Immature natural killer cell (primary cell): ENCODE measurements around the gene VTCN1. TPM values are rescaled to one million over a fixed set of nuclear protein-coding genes. Genes with fewer than 3 reads are reported as not detected.
"Not testable (repeated sequence)": the region's sequence is repeated elsewhere in the genome, so short reads cannot be mapped to it uniquely, and the experiment has no call there.

Source experiments
- DNase-seq, 3 donors: peaks; one replicate each; pipeline ENCODE4 v3.0.0; 2022; ENCODE audit warnings: mixed read lengths in 1 of 3
- H3K27ac Mint-ChIP-seq, 6 donors: one replicate each; pipeline ENCODE4 v1.8.0; 2020; ENCODE audit warnings: mixed read lengths in 6 of 6, mild to moderate bottlenecking in 5 of 6, inconsistent platforms in 4 of 6, moderate library complexity in 3 of 6
- H3K27me3 Mint-ChIP-seq, 3 donors: one replicate each; pipeline ENCODE4 v1.8.0; 2020 to 2021; ENCODE audit warnings: low read depth in 3 of 3, mild to moderate bottlenecking in 3 of 3, mixed read lengths in 3 of 3, moderate library complexity in 3 of 3, inconsistent platforms in 1 of 3
- H3K36me3 Mint-ChIP-seq, 3 donors: one replicate each; pipeline ENCODE4 v1.8.0; 2020; ENCODE audit warnings: mixed read lengths in 3 of 3, inconsistent platforms in 2 of 3, mild to moderate bottlenecking in 2 of 3
- H3K4me1 Mint-ChIP-seq, 2 donors: one replicate each; pipeline ENCODE4 v1.8.0; 2020; ENCODE audit warnings: inconsistent platforms in 2 of 2, mild to moderate bottlenecking in 2 of 2, mixed read lengths in 2 of 2, moderate library complexity in 1 of 2
- H3K4me3 Mint-ChIP-seq, 5 donors: one replicate each; pipeline ENCODE4 v1.8.0; 2020; ENCODE audit warnings: mild to moderate bottlenecking in 5 of 5, mixed read lengths in 5 of 5, inconsistent platforms in 3 of 5, moderate library complexity in 3 of 5
- H3K9me3 Mint-ChIP-seq, 6 donors: one replicate each; pipeline ENCODE4 v1.8.0; 2020; ENCODE audit warnings: mild to moderate bottlenecking in 6 of 6, mixed read lengths in 6 of 6, inconsistent platforms in 4 of 6, moderate library complexity in 3 of 6
- polyA plus RNA-seq, 3 donors: library from polyadenylated mRNA; unstranded; fragments of 300-500 nt; fragmentation: Illumina TruSeq; gene quantifications; one replicate each; pipeline ENCODE4 v1.2.3, GENCODE V29; 2021

VTCN1 gene
- polyA plus RNA-seq, 3 donors from 2014 or later = not detected

- no peak for DNase-seq
- H3K9me3 Mint-ChIP-seq = no peaks in the 10 kb centered on the region
- peak overlapping the region; percentile 80 to 89 (median 86) for H3K4me3 Mint-ChIP-seq
- H3K27ac Mint-ChIP-seq = peak overlapping the region in 2 of 6 donors; percentile 43 to 51
- H3K4me1 Mint-ChIP-seq = peaks cover 13 to 22% of the 10 kb centered on the region in 2 donors
- peaks cover 0 to 4% (median 0%) of the 10 kb centered on the region in 3 donors for H3K27me3 Mint-ChIP-seq
- no peaks in the 10 kb centered on the region for H3K36me3 Mint-ChIP-seq
These were observed 89.7 kb downstream of the VTCN1 start for GRCh38 chr1:117120774-117121588.

DNA sequence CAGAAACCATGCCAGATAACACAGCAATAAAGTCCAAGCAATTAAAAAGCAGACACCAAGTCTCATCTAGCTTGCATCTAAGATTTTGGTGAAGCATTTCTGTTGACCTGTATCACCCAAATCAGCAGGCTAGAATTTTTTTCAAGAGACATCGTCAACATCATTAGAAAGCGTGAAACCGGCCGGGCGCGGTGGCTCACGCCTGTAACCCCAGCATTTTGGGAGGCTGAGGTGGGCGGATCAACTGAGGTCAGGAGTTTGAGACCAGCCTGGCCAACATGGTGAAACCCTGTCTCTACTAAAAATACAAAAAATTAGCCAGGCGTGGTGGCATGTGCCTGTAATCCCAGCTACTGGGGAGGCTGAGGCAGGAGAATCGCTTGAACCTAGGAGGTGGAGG is 91.6 kb downstream of the VTCN1 start:
- H3K36me3 Mint-ChIP-seq, H3K27ac Mint-ChIP-seq, DNase-seq, H3K9me3 Mint-ChIP-seq, H3K4me3 Mint-ChIP-seq, H3K27me3 Mint-ChIP-seq: not testable (repeated sequence)
- peaks cover 13 to 22% of the 10 kb centered on the region in 2 donors for H3K4me1 Mint-ChIP-seq

DNA sequence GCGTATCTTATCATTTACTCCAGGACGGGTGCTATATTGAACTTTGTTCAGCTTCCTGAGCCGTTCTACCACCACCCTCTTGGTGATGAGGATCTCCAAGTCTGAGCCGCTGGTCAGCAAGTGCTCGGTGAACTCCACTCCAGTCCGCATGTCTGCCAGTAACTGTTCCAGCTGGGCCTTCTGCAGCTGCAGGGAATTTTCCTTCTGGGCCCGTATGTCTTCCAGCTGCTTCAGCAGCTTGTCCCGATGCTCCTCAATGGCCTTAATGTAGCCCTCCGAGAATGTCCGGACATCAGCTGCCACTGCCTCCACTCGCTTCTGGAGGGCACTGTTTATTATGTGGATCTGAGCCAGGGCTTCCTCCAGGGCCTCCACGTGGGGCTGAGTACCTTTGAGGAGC is 92.6 kb downstream of the VTCN1 start:
- H3K4me1 Mint-ChIP-seq = peaks cover 13 to 20% of the 10 kb centered on the region in 2 donors
- no peaks in the 10 kb centered on the region for H3K36me3 Mint-ChIP-seq
- no peak overlapping the region for H3K27ac Mint-ChIP-seq
- no peak for DNase-seq
- peaks cover 0 to 4% (median 0%) of the 10 kb centered on the region in 3 donors for H3K27me3 Mint-ChIP-seq
- no peak overlapping the region for H3K4me3 Mint-ChIP-seq
- no peaks in the 10 kb centered on the region for H3K9me3 Mint-ChIP-seq

DNA sequence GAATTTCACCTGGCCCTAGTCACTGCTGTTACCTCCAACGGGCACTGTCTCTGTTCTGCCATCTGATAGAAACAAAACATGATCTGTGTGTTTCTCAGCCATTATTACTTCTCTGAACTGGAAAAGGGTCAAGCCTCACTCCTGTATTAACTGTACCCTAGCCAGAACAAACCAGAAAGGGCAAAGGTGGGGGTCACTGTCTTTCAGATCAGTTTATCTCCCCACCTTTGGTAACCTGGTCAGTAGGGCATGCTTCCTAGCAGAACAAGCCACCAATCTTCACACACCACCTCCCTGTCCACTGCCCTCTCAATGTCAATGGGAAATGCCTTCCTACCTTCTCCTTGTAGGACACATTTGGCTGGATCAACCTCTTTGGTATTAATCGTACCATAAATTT is 93.0 kb downstream of the VTCN1 start:
- Mint-ChIP-seq H3K27ac (no peak overlapping the region), H3K4me1 (peaks cover 13 to 16% of the 10 kb centered on the region in 2 donors), H3K36me3 (no peaks in the 10 kb centered on the region), H3K4me3 (no peak overlapping the region), H3K9me3 (no peaks in the 10 kb centered on the region), H3K27me3 (peaks cover 0 to 4% (median 0%) of the 10 kb centered on the region in 3 donors)
- DNase-seq = no peak

DNA sequence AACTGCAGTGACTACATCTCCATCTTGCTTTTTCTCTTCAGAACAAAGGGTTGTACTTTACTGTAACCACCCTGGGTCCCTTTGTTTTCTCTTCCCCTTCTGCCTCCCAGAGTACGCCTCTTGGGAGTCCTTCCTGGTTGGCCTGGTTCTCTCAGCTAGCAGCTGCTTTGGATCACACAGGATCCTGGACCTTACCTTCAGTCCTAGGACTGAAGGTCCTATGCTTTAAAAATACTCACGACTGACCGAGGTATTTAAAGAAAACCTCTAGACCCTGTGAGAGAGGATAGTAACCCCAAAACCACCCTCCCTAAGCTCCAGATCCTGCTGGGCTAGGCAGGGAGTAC is 94.0 kb downstream of the VTCN1 start:
- Mint-ChIP-seq H3K27ac (no peak overlapping the region), H3K9me3 (no peaks in the 10 kb centered on the region), H3K27me3 (peaks cover 0 to 4% (median 0%) of the 10 kb centered on the region in 3 donors), H3K4me1 (peaks cover 6 to 8% of the 10 kb centered on the region in 2 donors), H3K36me3 (no peaks in the 10 kb centered on the region), H3K4me3 (no peak overlapping the region)
- no peak for DNase-seq

DNA sequence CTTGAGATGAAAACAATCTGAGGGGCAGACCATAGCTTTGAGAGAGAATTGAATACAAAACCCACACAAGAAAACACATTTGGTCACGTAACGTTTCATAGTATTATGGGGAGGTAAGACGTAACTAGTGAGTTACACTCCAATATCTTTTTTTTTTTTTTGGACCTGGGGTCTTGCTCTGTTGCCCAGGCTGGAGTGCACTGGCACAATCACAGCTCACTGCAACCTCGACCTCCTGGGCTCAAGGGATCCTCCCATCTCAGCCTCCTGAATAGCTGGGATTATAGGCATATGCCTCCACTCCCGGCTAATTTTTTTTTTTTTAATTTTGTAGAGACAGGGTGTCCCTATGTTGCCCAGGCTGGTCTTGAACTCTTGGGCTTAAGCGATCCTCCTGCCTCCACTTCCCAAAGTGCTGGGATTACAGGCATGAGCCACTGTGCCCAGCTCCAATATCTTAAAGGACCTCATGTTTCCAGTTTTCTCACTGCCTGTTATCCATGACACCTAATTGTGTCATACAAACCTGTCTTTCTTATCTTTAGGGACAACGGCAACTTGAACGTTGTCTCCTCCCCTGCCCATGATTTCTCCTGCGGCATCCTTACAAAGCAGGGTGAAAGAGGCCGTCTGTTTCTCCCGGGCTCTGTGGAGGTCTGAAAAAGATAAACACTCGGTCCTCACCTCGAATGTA is 94.5 kb downstream of the VTCN1 start:
- H3K4me1 Mint-ChIP-seq = peaks cover 5 to 8% of the 10 kb centered on the region in 2 donors
- DNase-seq = no peak
- no peaks in the 10 kb centered on the region for H3K9me3 Mint-ChIP-seq
- peaks cover 0 to 4% (median 0%) of the 10 kb centered on the region in 3 donors for H3K27me3 Mint-ChIP-seq
- H3K36me3 Mint-ChIP-seq = no peaks in the 10 kb centered on the region
- H3K4me3 Mint-ChIP-seq = no peak overlapping the region
- H3K27ac Mint-ChIP-seq = no peak overlapping the region

DNA sequence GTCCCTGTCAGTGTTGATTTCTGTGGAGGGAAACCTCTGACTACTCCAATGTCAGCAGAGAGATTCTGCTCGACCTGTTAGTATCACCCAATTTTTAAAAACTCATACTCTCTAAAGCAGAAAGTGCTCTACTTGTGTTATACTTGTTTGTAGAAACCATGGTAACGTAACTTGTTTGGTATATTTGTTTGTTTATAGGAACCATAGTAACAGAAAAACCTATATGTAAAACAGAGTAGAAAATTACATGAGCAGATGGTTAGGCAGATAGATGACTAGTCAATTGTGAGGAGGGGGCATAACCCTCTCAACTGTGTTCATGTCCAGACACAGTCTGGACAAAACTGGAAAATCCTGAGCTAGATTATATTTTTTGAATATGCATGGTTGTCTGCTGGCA is 95.8 kb downstream of the VTCN1 start:
- Mint-ChIP-seq H3K27ac (no peak overlapping the region), H3K9me3 (no peaks in the 10 kb centered on the region), H3K27me3 (peaks cover under 1 to 4% (median 2%) of the 10 kb centered on the region in 3 donors), H3K4me3 (no peak overlapping the region), H3K36me3 (no peaks in the 10 kb centered on the region), H3K4me1 (no peaks in the 10 kb centered on the region)
- DNase-seq = no peak

- peaks cover 0 to 1% (median 0%) of the 10 kb centered on the region in 3 donors for H3K36me3 Mint-ChIP-seq
- H3K4me3 Mint-ChIP-seq = no peak overlapping the region
- H3K27ac Mint-ChIP-seq = no peak overlapping the region
- no peak for DNase-seq
- no peaks in the 10 kb centered on the region for H3K4me1 Mint-ChIP-seq
- H3K27me3 Mint-ChIP-seq = peaks cover 2 to 7% (median 4%) of the 10 kb centered on the region in 3 donors
- no peaks in the 10 kb centered on the region for H3K9me3 Mint-ChIP-seq
These were observed 97.5 kb downstream of the VTCN1 start for GRCh38 chr1:117113199-117113598.

GRCh38 chr1:117112047-117112717 is 98.5 kb downstream of the VTCN1 start:
- Mint-ChIP-seq H3K27ac (no peak overlapping the region), H3K4me1 (no peaks in the 10 kb centered on the region)

GRCh38 chr1:117110774-117111173 is 100.0 kb downstream of the VTCN1 start:
- H3K27ac Mint-ChIP-seq = no peak overlapping the region
- no peak for DNase-seq
- no peaks in the 10 kb centered on the region for H3K4me1 Mint-ChIP-seq
- peaks cover 0 to 6% (median 5%) of the 10 kb centered on the region in 3 donors for H3K36me3 Mint-ChIP-seq
- H3K9me3 Mint-ChIP-seq = no peaks in the 10 kb centered on the region
- no peak overlapping the region for H3K4me3 Mint-ChIP-seq
- peaks cover 2 to 5% (median 4%) of the 10 kb centered on the region in 3 donors for H3K27me3 Mint-ChIP-seq

More at GRCh38 chr1:117112047-117112717, 98.5 kb downstream of the VTCN1 start:
- Mint-ChIP-seq H3K4me3 (no peak overlapping the region), H3K27me3 (peaks cover 2 to 7% (median 5%) of the 10 kb centered on the region in 3 donors), H3K36me3 (peaks cover 0 to 5% (median 0%) of the 10 kb centered on the region in 3 donors), H3K9me3 (no peaks in the 10 kb centered on the region)
- no peak for DNase-seq

GRCh38 chr1:117107364-117107763 is 103.4 kb downstream of the VTCN1 start:
- Mint-ChIP-seq H3K36me3 (peaks cover under 1 to 19% (median 5%) of the 10 kb centered on the region in 3 donors), H3K9me3 (no peaks in the 10 kb centered on the region), H3K4me1 (no peaks in the 10 kb centered on the region), H3K4me3 (no peak overlapping the region), H3K27me3 (peaks cover 2 to 5% (median 4%) of the 10 kb centered on the region in 3 donors), H3K27ac (no peak overlapping the region)
- no peak for DNase-seq

DNA sequence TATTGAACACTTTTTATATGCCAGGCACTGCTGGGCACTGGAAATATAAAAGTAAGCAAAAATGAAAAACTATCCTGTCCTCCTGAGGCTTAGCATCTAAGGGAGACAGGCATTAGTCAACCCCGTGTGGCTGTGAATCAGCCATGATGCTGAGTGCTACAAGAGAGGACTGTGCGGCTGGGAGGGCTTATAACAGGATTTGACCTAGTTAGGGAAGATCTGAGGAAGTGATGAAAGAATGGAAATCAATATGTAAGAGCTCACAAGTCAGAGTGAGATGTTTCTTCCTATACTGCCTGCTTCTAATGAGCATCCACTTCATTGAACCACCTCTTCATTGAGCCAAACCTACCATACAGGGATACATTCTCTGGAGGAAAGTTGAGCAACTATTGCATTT is 104.2 kb downstream of the VTCN1 start:
- H3K4me1 Mint-ChIP-seq = no peaks in the 10 kb centered on the region

DNA sequence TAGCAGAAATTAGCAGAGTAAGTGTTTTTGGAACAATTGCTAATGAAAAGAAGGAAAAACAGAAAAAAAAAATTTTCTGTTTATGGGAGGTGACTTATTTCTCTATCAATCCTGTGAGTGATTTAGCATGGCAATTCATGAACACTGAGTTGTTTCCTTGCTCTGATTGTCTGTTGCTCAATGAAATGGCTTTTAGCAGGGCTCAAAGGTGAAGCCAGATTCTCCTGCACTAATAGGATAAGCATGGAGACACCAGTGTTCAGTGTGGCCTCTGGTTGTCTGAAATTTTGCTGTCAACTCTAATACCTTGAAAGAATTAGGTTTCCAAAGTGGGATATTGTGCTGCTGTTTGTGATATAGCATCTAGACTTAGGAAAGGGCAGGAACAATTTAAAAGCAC is 105.0 kb downstream of the VTCN1 start:
- DNase-seq = no peak
- H3K4me1 Mint-ChIP-seq = no peaks in the 10 kb centered on the region
- H3K9me3 Mint-ChIP-seq = no peaks in the 10 kb centered on the region
- H3K4me3 Mint-ChIP-seq = no peak overlapping the region
- peaks cover 2 to 5% (median 4%) of the 10 kb centered on the region in 3 donors for H3K27me3 Mint-ChIP-seq
- H3K27ac Mint-ChIP-seq = no peak overlapping the region
- peaks cover 5 to 23% (median 14%) of the 10 kb centered on the region in 3 donors for H3K36me3 Mint-ChIP-seq

More for the DNA sequence above, 104.2 kb downstream of the VTCN1 start:
- Mint-ChIP-seq H3K4me3 (no peak overlapping the region), H3K9me3 (no peaks in the 10 kb centered on the region), H3K27me3 (peaks cover 2 to 5% (median 4%) of the 10 kb centered on the region in 3 donors), H3K27ac (no peak overlapping the region), H3K36me3 (peaks cover 4 to 23% (median 9%) of the 10 kb centered on the region in 3 donors)
- DNase-seq = no peak

DNA sequence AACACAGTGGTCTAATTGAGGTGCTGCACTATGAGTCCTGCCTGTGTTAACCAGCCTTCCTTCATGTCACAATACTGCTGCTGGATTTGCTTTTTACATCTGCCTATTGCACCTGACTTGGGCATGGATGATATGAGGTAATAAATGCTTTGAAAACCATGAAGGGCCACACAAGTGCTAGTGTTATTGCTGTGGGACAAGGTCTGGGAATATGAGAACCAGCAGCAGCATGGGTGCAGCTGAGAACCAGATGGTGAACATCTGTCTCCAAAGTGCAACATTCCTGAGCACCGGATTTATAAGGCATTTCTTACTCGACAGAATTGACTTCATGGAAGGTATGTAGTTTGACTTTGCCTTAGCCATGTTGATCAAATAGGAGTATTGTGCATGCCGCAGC is 105.7 kb downstream of the VTCN1 start:
- Mint-ChIP-seq H3K27ac (no peak overlapping the region), H3K9me3 (no peaks in the 10 kb centered on the region), H3K27me3 (peaks cover 0 to 5% (median 4%) of the 10 kb centered on the region in 3 donors), H3K4me3 (no peak overlapping the region), H3K4me1 (no peaks in the 10 kb centered on the region), H3K36me3 (peaks cover 10 to 30% (median 21%) of the 10 kb centered on the region in 3 donors)
- DNase-seq = no peak
